ENCODE measurements around the gene ELL2. TPM values are rescaled to one million over a fixed set of nuclear protein-coding genes. Genes with fewer than 3 reads are reported as not detected.

Gene ELL2
- polyA plus RNA-seq, 3 donors, result 3.1 to 8.1 (median 5.8) TPM

DNA sequence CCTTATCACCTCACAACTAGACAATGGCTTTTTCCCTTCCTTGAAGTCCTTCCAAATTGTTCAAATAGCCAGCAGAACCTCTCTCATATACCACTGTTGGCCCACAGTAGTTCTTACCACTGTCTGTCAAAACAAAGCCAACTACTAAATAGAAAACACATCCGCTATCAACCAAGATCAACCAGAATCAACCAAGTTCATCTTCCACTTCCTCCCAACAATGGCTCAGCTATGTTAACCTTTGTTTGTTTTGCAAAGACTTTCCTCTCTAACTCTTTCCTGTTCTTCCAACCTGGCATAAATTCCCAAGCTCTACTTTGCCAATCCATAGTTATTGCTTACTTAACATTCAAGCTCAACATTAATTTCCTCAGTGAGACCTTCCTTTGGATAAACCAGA lies 15.2 kb downstream of the ELL2 start:
- peaks cover 84% of the 10 kb centered on the region for H4K20me1 ChIP-seq (ENCODE audit: insufficient read depth, low read length)
- TF ChIP-seq, protein P1, sequence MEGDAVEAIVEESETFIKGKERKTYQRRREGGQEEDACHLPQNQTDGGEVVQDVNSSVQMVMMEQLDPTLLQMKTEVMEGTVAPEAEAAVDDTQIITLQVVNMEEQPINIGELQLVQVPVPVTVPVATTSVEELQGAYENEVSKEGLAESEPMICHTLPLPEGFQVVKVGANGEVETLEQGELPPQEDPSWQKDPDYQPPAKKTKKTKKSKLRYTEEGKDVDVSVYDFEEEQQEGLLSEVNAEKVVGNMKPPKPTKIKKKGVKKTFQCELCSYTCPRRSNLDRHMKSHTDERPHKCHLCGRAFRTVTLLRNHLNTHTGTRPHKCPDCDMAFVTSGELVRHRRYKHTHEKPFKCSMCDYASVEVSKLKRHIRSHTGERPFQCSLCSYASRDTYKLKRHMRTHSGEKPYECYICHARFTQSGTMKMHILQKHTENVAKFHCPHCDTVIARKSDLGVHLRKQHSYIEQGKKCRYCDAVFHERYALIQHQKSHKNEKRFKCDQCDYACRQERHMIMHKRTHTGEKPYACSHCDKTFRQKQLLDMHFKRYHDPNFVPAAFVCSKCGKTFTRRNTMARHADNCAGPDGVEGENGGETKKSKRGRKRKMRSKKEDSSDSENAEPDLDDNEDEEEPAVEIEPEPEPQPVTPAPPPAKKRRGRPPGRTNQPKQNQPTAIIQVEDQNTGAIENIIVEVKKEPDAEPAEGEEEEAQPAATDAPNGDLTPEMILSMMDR (IDR thresholded peaks at IDR 0.05), result no peak
- no peaks in the 10 kb centered on the region for H3K27me3 ChIP-seq (ENCODE audit: control insufficient read depth in 2 of 2, insufficient read depth in 2 of 2, low read length in 2 of 2)
- peaks cover 0 to 1% (median 0%) of the 10 kb centered on the region in 3 donors for H3K27me3 Mint-ChIP-seq (ENCODE audit: low read depth in 3 of 3)
- no peaks in the 10 kb centered on the region for H3K36me3 ChIP-seq (replicated peaks in 1 of 2; ENCODE audit: control insufficient read depth in 1 of 2, insufficient read depth in 2 of 2, low read length in 2 of 2)
- no peak overlapping the region for H3K4me2 ChIP-seq (replicated peaks; ENCODE audit: extremely low read depth, low read length, poor library complexity, severe bottlenecking)
- no peak overlapping the region for H3K4me3 Mint-ChIP-seq
- WGBS (ENCODE audit: insufficient coverage), result 100% methylated on average over 1 of the region's 1 CpG
- H3K4me3 ChIP-seq (replicated peaks in 1 of 3; ENCODE audit: low read depth in 2 of 3, low read length in 3 of 3), result no peak overlapping the region
- H3K4me1 ChIP-seq (ENCODE audit: control insufficient read depth in 1 of 2, insufficient read depth in 2 of 2, low read length in 2 of 2), result no peaks in the 10 kb centered on the region
- H3K9ac ChIP-seq (ENCODE audit: insufficient read depth, low read length, poor library complexity, severe bottlenecking), result no peak overlapping the region
- H3K9me3 Mint-ChIP-seq, result peaks cover 0 to 6% (median 4%) of the 10 kb centered on the region in 7 donors
- intact Hi-C loops (cut with micrococcal nuclease), result no loop called here
- peaks cover 14% of the 10 kb centered on the region for H3K79me2 ChIP-seq (ENCODE audit: insufficient read depth, low read length)
- DNase-seq, result no peak
- H3K4me1 Mint-ChIP-seq, result peaks cover 7% of the 10 kb centered on the region
- H3K36me3 Mint-ChIP-seq, result peaks cover 4 to 5% of the 10 kb centered on the region in 2 donors
- no peak overlapping the region for H3K27ac ChIP-seq (ENCODE audit: low read depth in 1 of 2, low read length in 2 of 2)
- H3K9me3 ChIP-seq (replicated peaks in 1 of 2; ENCODE audit: control insufficient read depth in 1 of 2, insufficient read depth in 1 of 2, low read length in 2 of 2), result no peaks in the 10 kb centered on the region
- no peak overlapping the region for H2AFZ ChIP-seq (ENCODE audit: insufficient read depth, low read depth, low read length, poor library complexity, severe bottlenecking)
- H3K27ac Mint-ChIP-seq, result no peak overlapping the region

DNA sequence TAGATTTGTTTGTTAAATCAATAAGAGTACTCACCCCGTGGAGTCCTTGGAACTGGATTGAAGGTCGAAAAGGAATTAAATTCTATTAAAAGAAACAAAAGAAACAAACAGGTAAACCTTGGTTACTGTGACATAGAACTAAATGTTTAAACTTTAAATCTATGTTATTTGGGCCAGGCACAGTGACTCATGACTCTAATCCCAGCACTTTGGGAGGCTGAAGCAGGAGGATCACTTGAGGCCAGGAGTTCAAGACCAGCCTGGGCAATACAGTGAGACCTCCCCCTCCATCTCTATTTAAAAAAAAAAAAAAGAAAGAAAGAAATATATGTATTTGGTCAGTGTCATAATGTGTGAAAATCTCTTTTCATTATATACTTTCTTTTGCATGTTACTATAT lies 18.7 kb downstream of the ELL2 start:
- Mint-ChIP-seq H3K4me1 (peaks cover 5% of the 10 kb centered on the region), H3K9me3 (peaks cover 0 to 5% (median under 1%) of the 10 kb centered on the region in 7 donors), H3K36me3 (peaks cover 7 to 16% of the 10 kb centered on the region in 2 donors), H3K27ac (no peak overlapping the region), H3K4me3 (no peak overlapping the region), H3K27me3 (ENCODE audit: low read depth in 3 of 3) (peaks cover 0 to 1% (median 0%) of the 10 kb centered on the region in 3 donors)
- H3K36me3 ChIP-seq (replicated peaks in 1 of 2; ENCODE audit: control insufficient read depth in 1 of 2, insufficient read depth in 2 of 2, low read length in 2 of 2), result peaks cover 0 to 8% of the 10 kb centered on the region in 2 donors
- intact Hi-C loops (cut with micrococcal nuclease), result no loop called here
- H3K79me2 ChIP-seq (ENCODE audit: insufficient read depth, low read length), result peaks cover 13% of the 10 kb centered on the region
- H3K27me3 ChIP-seq (ENCODE audit: control insufficient read depth in 2 of 2, insufficient read depth in 2 of 2, low read length in 2 of 2), result no peaks in the 10 kb centered on the region
- peaks cover 63% of the 10 kb centered on the region for H4K20me1 ChIP-seq (ENCODE audit: insufficient read depth, low read length)
- WGBS (ENCODE audit: insufficient coverage), result no CpG with 5 or more reads among the region's 2 CpGs
- no peak overlapping the region for H2AFZ ChIP-seq (ENCODE audit: insufficient read depth, low read depth, low read length, poor library complexity, severe bottlenecking)
- no peaks in the 10 kb centered on the region for H3K4me1 ChIP-seq (ENCODE audit: control insufficient read depth in 1 of 2, insufficient read depth in 2 of 2, low read length in 2 of 2)
- no peak overlapping the region for H3K4me3 ChIP-seq (replicated peaks in 1 of 3; ENCODE audit: low read depth in 2 of 3, low read length in 3 of 3)
- TF ChIP-seq, protein P1 (IDR thresholded peaks at IDR 0.05), result no peak
- no peak overlapping the region for H3K27ac ChIP-seq (ENCODE audit: low read depth in 1 of 2, low read length in 2 of 2)
- no peaks in the 10 kb centered on the region for H3K9me3 ChIP-seq (replicated peaks in 1 of 2; ENCODE audit: control insufficient read depth in 1 of 2, insufficient read depth in 1 of 2, low read length in 2 of 2)
- H3K9ac ChIP-seq (ENCODE audit: insufficient read depth, low read length, poor library complexity, severe bottlenecking), result no peak overlapping the region
- no peak for DNase-seq
- no peak overlapping the region for H3K4me2 ChIP-seq (replicated peaks; ENCODE audit: extremely low read depth, low read length, poor library complexity, severe bottlenecking)
